ENCODE measurements around the gene ANGPTL2. TPM values are rescaled to one million over a fixed set of nuclear protein-coding genes. Genes with fewer than 3 reads are reported as not detected.

Gene ANGPTL2
- total and polyA plus RNA-seq, 9 of the 15 experiments (the other 6 are each of a cell fraction or from before 2014, with no cell fraction given): not detected

- no peaks in the 10 kb centered on the region for H3K9me3 ChIP-seq (replicated peaks; ENCODE audit: control insufficient read depth, insufficient read depth, low read depth, low read length)
- H3K4me2 ChIP-seq (ENCODE audit: insufficient read depth, low read length): no peak overlapping the region
- H3K9ac ChIP-seq (ENCODE audit: insufficient read depth in 1 of 2, low read depth in 2 of 2, low read length in 2 of 2): no peak overlapping the region
- no peak overlapping the region for H2AFZ ChIP-seq (ENCODE audit: low read depth, low read length)
- H3K9me1 ChIP-seq (ENCODE audit: control insufficient read depth, insufficient read depth, low read length): no peaks in the 10 kb centered on the region
- TF ChIP-seq CEBPG (CRISPR knock-in tag; IDR thresholded peaks at IDR 0.05): no peak
- 0 out of 4 replicates have a peak, but pooled peaks of 1 of the 2 experiments have one; percentile 14 for TF ChIP-seq CEBPG (tag; conservative IDR thresholded peaks at IDR 0.05 in 1 of 2, IDR thresholded peaks at IDR 0.05 in 1 of 2)
- TF ChIP-seq ETV5 (CRISPR knock-in tag; IDR thresholded peaks at IDR 0.05; ENCODE audit: low read depth): no peak
- H4K20me1 ChIP-seq (replicated peaks; ENCODE audit: control insufficient read depth, insufficient read depth, low read length): 0 out of 2 replicates have a peak, but pooled peaks cover 2% of the 10 kb centered on the region
- no peaks in the 10 kb centered on the region for H3K36me3 ChIP-seq (ENCODE audit: control insufficient read depth, insufficient read depth, low read length)
- CTCF ChIA-PET (ENCODE audit: low intra/inter-chr PET ratio): no interaction called here
- in situ Hi-C loops (cut with MboI) (no loop called here), intact Hi-C loops (cut with micrococcal nuclease) (no loop called here)
- no peak for ATAC-seq
- DNase-seq (ENCODE audit: extremely low read depth in 1 of 4, low spot score in 3 of 4): no peak
- no peak for FAIRE-seq
- no peak overlapping the region for H3K4me3 ChIP-seq
- 0% methylated on average over 3 of the region's 3 CpGs for WGBS (ENCODE audit: insufficient coverage, low coverage, missing lambda C conversion rate)
- H3K27ac ChIP-seq (ENCODE audit: extremely low read depth, low read depth, low read length): no peak overlapping the region
- POLR2A ChIA-PET: no interaction called here
- BruUV-seq (replicated peaks): no TSS peak
- peaks cover 7 to 32% of the 10 kb centered on the region in 2 experiments for H3K27me3 ChIP-seq (ENCODE audit: control insufficient read depth in 2 of 2, insufficient read depth in 2 of 2, low read length in 2 of 2)
- H3K79me2 ChIP-seq (ENCODE audit: control insufficient read depth, insufficient read depth, low read length): no peaks in the 10 kb centered on the region
- no peaks in the 10 kb centered on the region; a peak in 1 of 5 replicates for H3K4me1 ChIP-seq (replicated peaks in 1 of 2; ENCODE audit: control insufficient read depth in 2 of 2, insufficient read depth in 2 of 2, low read length in 2 of 2)
Measured at GRCh38 chr9:127047971-127048370, 74.5 kb downstream of the ANGPTL2 start.

DNA sequence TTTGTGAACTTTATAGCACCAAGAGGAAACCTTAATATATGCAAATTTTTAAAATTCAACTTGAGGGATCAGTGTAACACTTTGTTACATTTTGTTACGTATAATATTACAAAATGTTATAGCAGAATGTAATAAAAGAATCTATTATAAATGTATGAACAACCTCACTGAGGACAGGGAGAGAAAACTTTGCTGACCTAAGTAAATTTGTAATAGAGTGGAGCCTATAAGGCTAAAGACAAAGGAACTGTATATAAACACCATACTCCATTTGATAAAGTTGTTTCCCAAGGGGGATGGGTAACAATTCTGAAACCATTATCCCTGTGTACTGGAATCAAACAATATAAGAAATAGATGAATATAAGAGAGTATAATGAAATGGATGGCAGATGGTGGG lies 77.3 kb downstream of the ANGPTL2 start:
- DNase-seq (ENCODE audit: extremely low read depth in 1 of 4, low spot score in 3 of 4) (no peak), ATAC-seq (no peak), FAIRE-seq (no peak)
- Histone ChIP-seq H4K20me1 (replicated peaks; ENCODE audit: control insufficient read depth, insufficient read depth, low read length) (no peaks in the 10 kb centered on the region), H3K9me3 (replicated peaks; ENCODE audit: control insufficient read depth, insufficient read depth, low read depth, low read length) (no peaks in the 10 kb centered on the region), H3K9ac (ENCODE audit: insufficient read depth in 1 of 2, low read depth in 2 of 2, low read length in 2 of 2) (no peak overlapping the region), H3K27me3 (ENCODE audit: control insufficient read depth in 2 of 2, insufficient read depth in 2 of 2, low read length in 2 of 2) (peaks cover 2 to 16% of the 10 kb centered on the region in 2 experiments; a peak in 3 of 5 replicates), H3K9me1 (ENCODE audit: control insufficient read depth, insufficient read depth, low read length) (no peaks in the 10 kb centered on the region), H3K27ac (ENCODE audit: extremely low read depth, low read depth, low read length) (no peak overlapping the region), H3K4me2 (ENCODE audit: insufficient read depth, low read length) (no peak overlapping the region), H3K4me3 (no peak overlapping the region), H2AFZ (ENCODE audit: low read depth, low read length) (no peak overlapping the region), H3K4me1 (replicated peaks in 1 of 2; ENCODE audit: control insufficient read depth in 2 of 2, insufficient read depth in 2 of 2, low read length in 2 of 2) (no peaks in the 10 kb centered on the region; a peak in 1 of 5 replicates), H3K79me2 (ENCODE audit: control insufficient read depth, insufficient read depth, low read length) (no peaks in the 10 kb centered on the region), H3K36me3 (ENCODE audit: control insufficient read depth, insufficient read depth, low read length) (no peaks in the 10 kb centered on the region)
- no peak for TF ChIP-seq ETV6 (IDR thresholded peaks at IDR 0.05; ENCODE audit: borderline replicate concordance in 1 of 2, low read depth in 2 of 2, low read length in 1 of 2)
- TF ChIP-seq ETV6 (CRISPR knock-in tag; IDR thresholded peaks at IDR 0.05; ENCODE audit: borderline replicate concordance): no peak
- no peak for TF ChIP-seq FOXM1 (IDR thresholded peaks at IDR 0.05; ENCODE audit: low read depth)
- TF ChIP-seq FOXM1 (CRISPR knock-in tag; IDR thresholded peaks at IDR 0.05; ENCODE audit: low read depth): no peak
- TF ChIP-seq KDM4B (IDR thresholded peaks at IDR 0.05; ENCODE audit: borderline replicate concordance in 2 of 2, low read depth in 1 of 2): no peak
- TF ChIP-seq MAFF (IDR thresholded peaks at IDR 0.05; ENCODE audit: low read length): peak; percentile 23; the same call in 1 of the 2 replicates
- peak; percentile 46; the same call in 1 of the 2 replicates for TF ChIP-seq ZNF316 (IDR thresholded peaks at IDR 0.05)
- ChIA-PET CTCF (ENCODE audit: low intra/inter-chr PET ratio) (no interaction called here), POLR2A (no interaction called here)
- intact Hi-C loops (cut with micrococcal nuclease): no loop called here
- BruUV-seq (replicated peaks): no TSS peak
- 0% methylated on average over 1 of the region's 1 CpG for WGBS (ENCODE audit: insufficient coverage, low coverage, missing lambda C conversion rate)
- in situ Hi-C loops (cut with MboI): no loop called here

Measured in K562 (cell line).